Measurements from ENCODE around the gene C4BPB. TPM values are rescaled to one million over a fixed set of nuclear protein-coding genes. Genes with fewer than 3 reads are reported as not detected.

Gene C4BPB
- total and polyA plus RNA-seq, 2 donors (not counting 1 experiment from before 2014, with no cell fraction given), result not detected

- Histone ChIP-seq H3K9ac (ENCODE audit: insufficient read depth, low read length) (no peak overlapping the region), H2AFZ (ENCODE audit: low read length) (no peak overlapping the region), H4K20me1 (ENCODE audit: control insufficient read depth, extremely low read depth, insufficient read depth, low read length) (no peaks in the 10 kb centered on the region), H3K4me1 (ENCODE audit: control insufficient read depth, extremely low read depth, insufficient read depth, low read length) (no peaks in the 10 kb centered on the region), H3K79me2 (ENCODE audit: control insufficient read depth, insufficient read depth, low read length) (no peaks in the 10 kb centered on the region), H3K9me3 (ENCODE audit: control insufficient read depth, insufficient read depth, low read depth, low read length) (no peaks in the 10 kb centered on the region), H3K4me3 (replicated peaks in 1 of 4; ENCODE audit: control extremely low read depth in 1 of 4, insufficient read depth in 1 of 4, low read depth in 3 of 4, low read length in 4 of 4) (no peak overlapping the region), H3K4me2 (ENCODE audit: extremely low read depth, insufficient read depth, low read length) (no peak overlapping the region), H3K27me3 (ENCODE audit: control insufficient read depth, insufficient read depth, low read length) (no peaks in the 10 kb centered on the region), H3K27ac (ENCODE audit: insufficient read depth, low read length) (no peak overlapping the region), H3K36me3 (ENCODE audit: control insufficient read depth, insufficient read depth, low read length) (no peaks in the 10 kb centered on the region)
- TF ChIP-seq CTCF (conservative IDR thresholded peaks at IDR 0.05 in 1 of 2, IDR thresholded peaks at IDR 0.05 in 1 of 2; ENCODE audit: low read depth in 1 of 2, low read length in 2 of 2), result no peak
- no peak for TF ChIP-seq EZH2 (IDR thresholded peaks at IDR 0.05; ENCODE audit: low read length, missing control alignments)
- DNase-seq (ENCODE audit: low read depth in 2 of 2), result no peak
Observed at GRCh38 chr1:207140536-207140935, 51.9 kb downstream of the C4BPB start.

GRCh38 chr1:207145401-207146058 lies 56.9 kb downstream of the C4BPB start:
- no peak overlapping the region for H3K4me2 ChIP-seq (ENCODE audit: extremely low read depth, insufficient read depth, low read length)
- no peaks in the 10 kb centered on the region for H3K4me1 ChIP-seq (ENCODE audit: control insufficient read depth, extremely low read depth, insufficient read depth, low read length)
- no peak overlapping the region for H3K27ac ChIP-seq (ENCODE audit: insufficient read depth, low read length)
- no peaks in the 10 kb centered on the region for H3K79me2 ChIP-seq (ENCODE audit: control insufficient read depth, insufficient read depth, low read length)
- no peak overlapping the region for H3K4me3 ChIP-seq (replicated peaks in 1 of 4; ENCODE audit: control extremely low read depth in 1 of 4, insufficient read depth in 1 of 4, low read depth in 3 of 4, low read length in 4 of 4)
- H3K27me3 ChIP-seq (ENCODE audit: control insufficient read depth, insufficient read depth, low read length), result no peaks in the 10 kb centered on the region
- TF ChIP-seq EZH2 (IDR thresholded peaks at IDR 0.05; ENCODE audit: low read length, missing control alignments) (no peak), CTCF (conservative IDR thresholded peaks at IDR 0.05 in 1 of 2, IDR thresholded peaks at IDR 0.05 in 1 of 2; ENCODE audit: low read depth in 1 of 2, low read length in 2 of 2) (no peak)
- no peak overlapping the region for H2AFZ ChIP-seq (ENCODE audit: low read length)
- H4K20me1 ChIP-seq (ENCODE audit: control insufficient read depth, extremely low read depth, insufficient read depth, low read length), result no peaks in the 10 kb centered on the region
- no peak overlapping the region for H3K9ac ChIP-seq (ENCODE audit: insufficient read depth, low read length)
- no peak for DNase-seq (ENCODE audit: low read depth in 2 of 2)
- H3K36me3 ChIP-seq (ENCODE audit: control insufficient read depth, insufficient read depth, low read length), result no peaks in the 10 kb centered on the region
- H3K9me3 ChIP-seq (ENCODE audit: control insufficient read depth, insufficient read depth, low read depth, low read length), result no peaks in the 10 kb centered on the region

Other genes with a start within 250 kb of the C4BPB start
- not detected in 2 replicates for gene IL20, start 223.2 kb upstream of the C4BPB start, total RNA-seq
- gene IL20, start 223.2 kb upstream of the C4BPB start, polyA plus RNA-seq, result not detected in 2 replicates
- gene IL24, start 191.4 kb upstream of the C4BPB start, total RNA-seq, result 0.17 TPM in 1 of 2 replicates, not detected in the other
- gene IL24, start 191.4 kb upstream of the C4BPB start, polyA plus RNA-seq, result 0.54 TPM in 1 of 2 replicates, not detected in the other
- 0.26 and 0.33 TPM in 2 replicates for gene FCMR, start 166.9 kb upstream of the C4BPB start, total RNA-seq
- gene FCMR, start 166.9 kb upstream of the C4BPB start, polyA plus RNA-seq, result 1.5 and 4.3 TPM in 2 replicates
- not detected in 2 replicates for gene PIGR, start 142.4 kb upstream of the C4BPB start, total RNA-seq
- not detected in 2 replicates for gene PIGR, start 142.4 kb upstream of the C4BPB start, polyA plus RNA-seq
- gene FCAMR, start 118.4 kb upstream of the C4BPB start, total RNA-seq, result not detected in 2 replicates
- gene FCAMR, start 118.4 kb upstream of the C4BPB start, polyA plus RNA-seq, result not detected in 2 replicates
- not detected in 2 replicates for gene C1orf116, start 56.1 kb upstream of the C4BPB start, total RNA-seq
- 0.01 and 0.06 TPM in 2 replicates for gene C1orf116, start 56.1 kb upstream of the C4BPB start, polyA plus RNA-seq
- 5.6 and 6.2 TPM in 2 replicates for gene YOD1, start 37.7 kb upstream of the C4BPB start, total RNA-seq
- gene YOD1, start 37.7 kb upstream of the C4BPB start, polyA plus RNA-seq, result 2.5 and 3.0 TPM in 2 replicates
- gene PFKFB2, start 35.6 kb upstream of the C4BPB start, total RNA-seq, result 6.2 and 7.6 TPM in 2 replicates
- gene PFKFB2, start 35.6 kb upstream of the C4BPB start, polyA plus RNA-seq, result 1.5 and 3.2 TPM in 2 replicates
- gene C4BPA, start 15.4 kb downstream of the C4BPB start, total RNA-seq, result not detected in 2 replicates
- not detected in 2 replicates for gene C4BPA, start 15.4 kb downstream of the C4BPB start, polyA plus RNA-seq
- gene CD55, start 232.8 kb downstream of the C4BPB start, total RNA-seq, result 17.7 and 46.1 TPM in 2 replicates
- gene CD55, start 232.8 kb downstream of the C4BPB start, polyA plus RNA-seq, result 70.5 and 77.7 TPM in 2 replicates